Measurements from ENCODE around the gene MPZL1. TPM values are rescaled to one million over a fixed set of nuclear protein-coding genes. Genes with fewer than 3 reads are reported as not detected.
A peak's percentile ranks its signal among the peaks of the same experiment; 100 is the strongest.

Gene MPZL1
- total RNA-seq, 4 donors from 2014 or later = 9.2 to 15.7 (median 11.7) TPM

DNA sequence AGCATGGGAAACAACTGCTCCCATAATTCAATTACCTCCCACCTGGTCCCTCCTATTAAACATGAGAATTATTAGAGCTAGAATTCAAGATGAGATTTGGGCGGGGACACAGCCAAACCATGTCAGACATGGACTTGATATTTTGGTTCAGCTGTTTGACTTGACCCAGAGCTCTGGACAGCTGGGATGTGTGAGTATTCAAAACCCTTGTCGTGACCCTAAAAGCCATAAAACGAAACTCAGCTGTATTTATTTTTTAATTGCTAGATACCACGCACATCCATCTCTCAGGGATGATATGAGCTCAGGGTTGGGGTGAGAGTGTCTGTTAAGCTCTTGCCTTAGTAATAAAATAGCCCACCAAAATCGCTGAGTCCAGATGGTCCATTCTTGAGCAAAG, 46.3 kb upstream of the MPZL1 start:
- no peak overlapping the region for H3K4me3 ChIP-seq
- intact Hi-C loops (cut with DNase I; ENCODE audit: low total_unique reads) (no loop called here), in situ Hi-C loops (cut with MboI; ENCODE audit: low sequenced_read_pairs in 4 of 4) (loop anchor here in 1 of 4 donors (25.0 kb wide), 1 partner anchor 613 kb away; no protein-coding TSS in a partner anchor)
- H3K27ac ChIP-seq = peak overlapping the region in 2 of 4 donors; percentile 16 to 42
- TF ChIP-seq CTCF (IDR thresholded peaks at IDR 0.05 in 4 of 5, conservative IDR thresholded peaks at IDR 0.05 in 1 of 5) (no peak), POLR2A (IDR thresholded peaks at IDR 0.05) (no peak)
- no peaks in the 10 kb centered on the region for H3K27me3 ChIP-seq
- peaks cover 36 to 64% of the 10 kb centered on the region in 2 donors for H3K4me1 ChIP-seq
- ATAC-seq (no peak), DNase-seq (no peak)
- no peaks in the 10 kb centered on the region for H3K9me3 ChIP-seq
- no peaks in the 10 kb centered on the region for H3K36me3 ChIP-seq

DNA sequence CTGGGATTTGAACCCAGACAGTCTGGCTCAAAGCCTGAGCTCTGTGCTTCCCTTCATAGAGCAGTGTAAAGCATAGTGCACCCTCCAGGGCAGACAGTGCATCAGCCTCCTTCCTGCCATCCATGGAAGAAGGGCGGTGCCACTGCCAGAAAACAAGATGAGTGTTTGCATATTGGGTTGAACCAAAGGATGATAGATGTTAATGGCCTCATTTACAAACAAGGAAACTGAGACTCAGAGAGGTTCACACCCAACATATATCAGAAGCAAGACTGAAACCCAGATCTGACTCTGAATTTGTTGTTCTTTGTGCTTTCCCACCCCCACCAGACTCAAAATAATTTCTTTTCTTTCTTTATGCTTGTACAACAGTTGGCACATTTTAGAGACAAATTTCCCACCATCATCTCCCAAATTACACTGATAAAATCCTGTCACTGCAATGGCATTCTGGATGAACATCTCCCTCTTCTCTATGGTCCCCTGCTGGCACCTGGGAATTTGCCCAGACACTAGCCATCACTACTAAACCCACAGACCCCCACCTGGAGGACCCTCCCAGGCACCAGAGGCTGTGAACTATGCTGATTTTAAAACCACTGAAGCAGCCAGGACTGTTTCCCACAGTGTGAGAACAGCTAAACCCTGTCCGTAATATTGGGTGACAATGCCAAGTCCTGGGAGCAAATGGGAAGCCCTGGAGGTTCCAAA, 45.4 kb upstream of the MPZL1 start:
- intact Hi-C loops (cut with DNase I; ENCODE audit: low total_unique reads) (no loop called here), in situ Hi-C loops (cut with MboI; ENCODE audit: low sequenced_read_pairs in 4 of 4) (loop anchor here in 1 of 4 donors (25.0 kb wide), 1 partner anchor 614 kb away; no protein-coding TSS in a partner anchor)
- Histone ChIP-seq H3K9me3 (no peaks in the 10 kb centered on the region), H3K27ac (peak overlapping the region; percentile 12 to 53 (median 42)), H3K4me3 (no peak overlapping the region), H3K4me1 (peaks cover 36 to 64% of the 10 kb centered on the region in 2 donors), H3K36me3 (no peaks in the 10 kb centered on the region), H3K27me3 (no peaks in the 10 kb centered on the region)
- TF ChIP-seq CTCF (IDR thresholded peaks at IDR 0.05 in 4 of 5, conservative IDR thresholded peaks at IDR 0.05 in 1 of 5) (no peak), POLR2A (IDR thresholded peaks at IDR 0.05) (no peak)
- no peak for ATAC-seq
- no peak for DNase-seq

GRCh38 chr1:167676916-167677848, 44.6 kb upstream of the MPZL1 start:
- H3K4me3 ChIP-seq = no peak overlapping the region
- DNase-seq = no peak
- no peaks in the 10 kb centered on the region for H3K36me3 ChIP-seq
- TF ChIP-seq POLR2A (IDR thresholded peaks at IDR 0.05) = no peak
- no peak for TF ChIP-seq CTCF (IDR thresholded peaks at IDR 0.05 in 4 of 5, conservative IDR thresholded peaks at IDR 0.05 in 1 of 5)
- ATAC-seq = no peak
- H3K27ac ChIP-seq = peak overlapping the region; percentile 12 to 53 (median 42)
- H3K27me3 ChIP-seq = no peaks in the 10 kb centered on the region
- in situ Hi-C loops (cut with MboI; ENCODE audit: low sequenced_read_pairs in 4 of 4) = loop anchor here in 1 of 4 donors (25.0 kb wide), 1 partner anchor 615 kb away; no protein-coding TSS in a partner anchor
- H3K4me1 ChIP-seq = peaks cover 37 to 65% of the 10 kb centered on the region in 2 donors
- intact Hi-C loops (cut with DNase I; ENCODE audit: low total_unique reads) = no loop called here
- no peaks in the 10 kb centered on the region for H3K9me3 ChIP-seq

GRCh38 chr1:167678422-167678821, 43.4 kb upstream of the MPZL1 start:
- H3K27ac ChIP-seq = peak overlapping the region in 2 of 4 donors; percentile 18 to 92

More at GRCh38 chr1:167678422-167678821, 43.4 kb upstream of the MPZL1 start:
- H3K9me3 ChIP-seq = no peaks in the 10 kb centered on the region
- ATAC-seq = no peak
- H3K4me1 ChIP-seq = peaks cover 47 to 70% of the 10 kb centered on the region in 2 donors
- DNase-seq = no peak
- intact Hi-C loops (cut with DNase I; ENCODE audit: low total_unique reads) = no loop called here
- H3K36me3 ChIP-seq = no peaks in the 10 kb centered on the region
- no peak for TF ChIP-seq CTCF (IDR thresholded peaks at IDR 0.05 in 4 of 5, conservative IDR thresholded peaks at IDR 0.05 in 1 of 5)
- TF ChIP-seq POLR2A (IDR thresholded peaks at IDR 0.05) = no peak
- no peak overlapping the region for H3K4me3 ChIP-seq
- H3K27me3 ChIP-seq = no peaks in the 10 kb centered on the region
- in situ Hi-C loops (cut with MboI; ENCODE audit: low sequenced_read_pairs in 4 of 4) = loop anchor here in 1 of 4 donors (25.0 kb wide), 1 partner anchor 616 kb away; no protein-coding TSS in a partner anchor

Measured in gastrocnemius medialis (tissue), 4 donors.